ENCODE data around the gene LYRM9. TPM values are rescaled to one million over a fixed set of nuclear protein-coding genes. Genes with fewer than 3 reads are reported as not detected.

LYRM9 gene
- total and polyA plus RNA-seq, 7 donors, result 2.1 to 27.1 (median 15.5) TPM

DNA sequence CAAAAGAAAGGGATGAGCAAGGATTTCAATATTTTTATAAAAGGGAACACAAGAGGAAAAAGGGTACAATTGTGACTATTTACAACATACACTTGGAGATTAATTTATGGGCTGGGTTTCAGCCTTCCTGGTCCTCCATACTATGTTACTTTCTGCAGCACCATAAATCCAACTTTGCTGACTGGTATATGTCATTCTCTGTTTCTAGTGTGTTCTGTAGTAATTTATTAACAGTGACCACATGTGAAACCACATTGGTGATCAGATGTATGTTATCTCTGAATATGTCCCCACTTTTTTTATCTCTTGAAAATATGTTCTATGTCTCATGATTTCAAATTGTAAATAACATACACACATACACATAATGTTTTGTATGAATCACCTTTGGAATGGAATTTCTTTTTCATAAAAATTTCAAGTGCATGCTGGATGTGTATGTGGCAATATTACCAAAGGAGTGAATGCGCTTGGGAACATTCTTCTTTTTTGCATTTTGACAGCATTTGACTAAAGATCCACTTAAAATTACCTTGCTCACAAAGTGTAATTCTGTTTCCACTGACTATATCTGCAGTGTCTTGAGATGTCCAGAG is 2.9 kb upstream of the LYRM9 start:
- no peak for DNase-seq
- Histone ChIP-seq H3K4me1 (peaks cover 0 to 12% (median 9%) of the 10 kb centered on the region in 4 donors), H3K4me3 (no peak overlapping the region), H3K27ac (no peak overlapping the region), H3K36me3 (no peaks in the 10 kb centered on the region), H3K27me3 (peaks cover 0 to 15% (median 0%) of the 10 kb centered on the region in 3 donors), H3K9me3 (no peaks in the 10 kb centered on the region)
- intact Hi-C loops (cut with DNase I), result loop anchor here (10.0 kb wide), 1 partner anchor 459 kb away; the partner anchor contains the start of gene POLDIP2
- 93 to 94% methylated on average over 1 of the region's 1 CpG for WGBS, 2 donors
- TF ChIP-seq EP300 (IDR thresholded peaks at IDR 0.05) (no peak), POLR2AphosphoS5 (IDR thresholded peaks at IDR 0.05) (no peak), POLR2A (IDR thresholded peaks at IDR 0.05) (no peak)
- TF ChIP-seq, protein P1, sequence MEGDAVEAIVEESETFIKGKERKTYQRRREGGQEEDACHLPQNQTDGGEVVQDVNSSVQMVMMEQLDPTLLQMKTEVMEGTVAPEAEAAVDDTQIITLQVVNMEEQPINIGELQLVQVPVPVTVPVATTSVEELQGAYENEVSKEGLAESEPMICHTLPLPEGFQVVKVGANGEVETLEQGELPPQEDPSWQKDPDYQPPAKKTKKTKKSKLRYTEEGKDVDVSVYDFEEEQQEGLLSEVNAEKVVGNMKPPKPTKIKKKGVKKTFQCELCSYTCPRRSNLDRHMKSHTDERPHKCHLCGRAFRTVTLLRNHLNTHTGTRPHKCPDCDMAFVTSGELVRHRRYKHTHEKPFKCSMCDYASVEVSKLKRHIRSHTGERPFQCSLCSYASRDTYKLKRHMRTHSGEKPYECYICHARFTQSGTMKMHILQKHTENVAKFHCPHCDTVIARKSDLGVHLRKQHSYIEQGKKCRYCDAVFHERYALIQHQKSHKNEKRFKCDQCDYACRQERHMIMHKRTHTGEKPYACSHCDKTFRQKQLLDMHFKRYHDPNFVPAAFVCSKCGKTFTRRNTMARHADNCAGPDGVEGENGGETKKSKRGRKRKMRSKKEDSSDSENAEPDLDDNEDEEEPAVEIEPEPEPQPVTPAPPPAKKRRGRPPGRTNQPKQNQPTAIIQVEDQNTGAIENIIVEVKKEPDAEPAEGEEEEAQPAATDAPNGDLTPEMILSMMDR (IDR thresholded peaks at IDR 0.05), result no peak

DNA sequence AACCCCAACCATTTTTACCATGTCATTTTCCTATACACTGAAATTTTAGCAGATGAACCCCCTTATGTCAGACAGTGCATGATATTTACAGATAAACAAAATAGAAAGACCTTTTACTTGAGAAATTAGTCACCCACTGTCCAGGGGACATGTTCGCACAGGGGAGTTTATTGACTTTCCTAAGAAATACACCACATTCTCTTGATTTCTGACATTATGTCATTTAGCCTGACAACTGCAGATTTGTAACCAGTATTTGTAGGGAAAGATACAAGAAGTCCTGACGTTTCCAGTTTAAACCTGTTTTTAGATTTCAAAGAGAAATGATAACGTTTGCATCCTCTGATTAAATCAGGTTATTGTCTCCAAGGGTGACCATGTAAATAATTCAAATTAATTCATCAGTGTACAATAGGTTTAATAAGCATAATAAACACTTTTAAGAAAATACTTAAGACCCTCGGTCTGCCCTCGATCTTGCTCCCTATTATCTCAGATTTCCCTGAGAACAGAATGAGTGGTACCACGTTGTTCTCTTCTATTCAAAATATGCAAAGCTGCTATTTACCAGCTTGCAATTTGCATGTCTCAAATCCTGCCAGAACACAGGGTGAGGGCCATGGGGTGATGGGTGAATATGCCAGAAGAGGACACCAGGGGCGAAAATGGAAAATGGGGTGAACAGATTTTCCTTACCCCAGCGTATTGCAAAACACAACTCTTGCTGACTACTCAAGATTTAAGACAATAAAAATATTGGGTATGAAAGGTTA is 2.1 kb upstream of the LYRM9 start:
- Histone ChIP-seq H3K4me1 (peaks cover 0 to 12% (median 9%) of the 10 kb centered on the region in 4 donors), H3K27ac (no peak overlapping the region), H3K36me3 (no peaks in the 10 kb centered on the region), H3K27me3 (peaks cover 0 to 15% (median 0%) of the 10 kb centered on the region in 3 donors), H3K4me3 (no peak overlapping the region), H3K9me3 (no peaks in the 10 kb centered on the region)
- WGBS, 2 donors, result 31 to 52% methylated on average over 8 of the region's 8 CpGs
- intact Hi-C loops (cut with DNase I), result loop anchor here (10.0 kb wide), 1 partner anchor 459 kb away; the partner anchor contains the start of gene POLDIP2
- no peak for DNase-seq
- no peak for TF ChIP-seq POLR2AphosphoS5 (IDR thresholded peaks at IDR 0.05)
- TF ChIP-seq EP300 (IDR thresholded peaks at IDR 0.05), result no peak
- no peak for TF ChIP-seq POLR2A (IDR thresholded peaks at IDR 0.05)
- TF ChIP-seq, protein P1 (IDR thresholded peaks at IDR 0.05), result no peak

DNA sequence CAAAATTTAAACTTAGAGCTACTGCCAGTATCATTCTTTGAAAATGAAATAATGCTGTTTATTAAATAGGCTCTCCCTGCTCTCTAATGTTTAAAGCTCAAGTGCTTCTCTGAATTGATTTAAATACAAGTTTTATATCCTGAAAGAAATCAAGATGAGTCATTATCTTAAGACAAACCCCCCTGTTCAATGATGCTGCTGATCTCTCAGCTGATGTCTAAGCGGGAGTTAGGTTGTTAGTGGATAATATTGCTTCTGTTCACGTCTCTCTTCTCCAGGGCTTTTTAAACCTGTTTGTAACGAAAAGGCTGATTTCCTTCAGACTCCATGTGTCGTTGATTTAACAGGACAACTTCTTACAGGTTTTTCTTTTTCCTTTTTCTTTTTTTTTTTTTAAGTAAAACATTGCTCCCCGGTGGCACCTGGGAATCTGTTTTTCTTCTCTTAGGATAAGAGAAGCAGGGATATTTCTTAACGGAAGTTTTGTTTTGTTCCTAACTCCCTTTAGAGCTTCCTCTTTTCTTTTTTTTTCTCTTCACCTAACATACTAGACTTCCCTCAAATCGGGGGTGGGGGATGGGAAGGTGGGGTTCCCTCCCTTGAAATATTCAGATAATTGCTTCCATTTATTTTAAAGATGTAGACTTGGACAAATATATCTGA is 807 bp upstream of the LYRM9 start:
- DNase-seq, result no peak
- Histone ChIP-seq H3K36me3 (no peaks in the 10 kb centered on the region), H3K27ac (peak overlapping the region in 3 of 4 donors; percentile 25 to 93 (median 89)), H3K9me3 (no peaks in the 10 kb centered on the region), H3K27me3 (peaks cover 0 to 15% (median 0%) of the 10 kb centered on the region in 3 donors), H3K4me1 (peaks cover 0 to 12% (median 9%) of the 10 kb centered on the region in 4 donors), H3K4me3 (peak overlapping the region in 2 of 4 donors; percentile 82 to 88)
- 14 to 23% methylated on average over 7 of the region's 7 CpGs for WGBS, 2 donors
- intact Hi-C loops (cut with DNase I), result loop anchor here (1.0 to 10.0 kb wide), 3 partner anchors 88 to 461 kb away; partner anchors contain the start of gene POLDIP2
- TF ChIP-seq EP300 (IDR thresholded peaks at IDR 0.05) (no peak), POLR2AphosphoS5 (IDR thresholded peaks at IDR 0.05) (no peak), POLR2A (IDR thresholded peaks at IDR 0.05) (no peak)
- TF ChIP-seq, protein P1 (IDR thresholded peaks at IDR 0.05), result no peak

DNA sequence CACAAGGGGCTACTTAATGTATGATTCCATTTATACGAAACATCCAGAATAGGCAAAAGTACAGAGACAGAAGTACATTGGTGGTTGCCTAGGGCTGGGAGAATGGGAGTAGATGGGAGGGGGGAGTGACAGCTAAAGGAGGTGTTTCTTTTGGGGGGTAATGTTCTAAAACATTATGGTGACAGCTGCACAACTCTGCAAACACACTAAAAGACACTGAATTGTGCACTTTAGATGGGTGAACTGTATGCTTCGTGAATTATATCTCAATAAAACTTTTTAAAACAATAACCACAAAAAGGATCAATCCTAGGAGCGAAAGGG is 661 bp downstream of the LYRM9 start:
- Histone ChIP-seq H3K27ac (peak overlapping the region; percentile 83 to 93 (median 89)), H3K4me1 (peaks cover 0 to 12% (median 9%) of the 10 kb centered on the region in 4 donors), H3K9me3 (no peaks in the 10 kb centered on the region), H3K27me3 (peaks cover 0 to 15% (median 0%) of the 10 kb centered on the region in 3 donors), H3K36me3 (no peaks in the 10 kb centered on the region), H3K4me3 (peak overlapping the region; percentile 82 to 88 (median 84))
- TF ChIP-seq, protein P1 (IDR thresholded peaks at IDR 0.05), result no peak
- TF ChIP-seq POLR2A (IDR thresholded peaks at IDR 0.05) (no peak), EP300 (IDR thresholded peaks at IDR 0.05) (no peak), POLR2AphosphoS5 (IDR thresholded peaks at IDR 0.05) (no peak)
- DNase-seq, result no peak
- WGBS, 2 donors, result 32 to 33% methylated on average over 3 of the region's 3 CpGs
- intact Hi-C loops (cut with DNase I), result loop anchor here (2.0 to 10.0 kb wide), 2 partner anchors 148 to 462 kb away; partner anchors contain the start of gene POLDIP2

All from sigmoid colon (tissue), 7 donors.